ENCODE results near the gene KIAA0513. TPM values are rescaled to one million over a fixed set of nuclear protein-coding genes. Genes with fewer than 3 reads are reported as not detected.

Gene KIAA0513
- polyA plus RNA-seq, 1 donor (not counting 4 experiments of a cell fraction or from before 2014, with no cell fraction given), result 3.3 TPM

- DNase-seq (ENCODE audit: low read depth, low spot score), result no peak
- TF ChIP-seq, protein P1, sequence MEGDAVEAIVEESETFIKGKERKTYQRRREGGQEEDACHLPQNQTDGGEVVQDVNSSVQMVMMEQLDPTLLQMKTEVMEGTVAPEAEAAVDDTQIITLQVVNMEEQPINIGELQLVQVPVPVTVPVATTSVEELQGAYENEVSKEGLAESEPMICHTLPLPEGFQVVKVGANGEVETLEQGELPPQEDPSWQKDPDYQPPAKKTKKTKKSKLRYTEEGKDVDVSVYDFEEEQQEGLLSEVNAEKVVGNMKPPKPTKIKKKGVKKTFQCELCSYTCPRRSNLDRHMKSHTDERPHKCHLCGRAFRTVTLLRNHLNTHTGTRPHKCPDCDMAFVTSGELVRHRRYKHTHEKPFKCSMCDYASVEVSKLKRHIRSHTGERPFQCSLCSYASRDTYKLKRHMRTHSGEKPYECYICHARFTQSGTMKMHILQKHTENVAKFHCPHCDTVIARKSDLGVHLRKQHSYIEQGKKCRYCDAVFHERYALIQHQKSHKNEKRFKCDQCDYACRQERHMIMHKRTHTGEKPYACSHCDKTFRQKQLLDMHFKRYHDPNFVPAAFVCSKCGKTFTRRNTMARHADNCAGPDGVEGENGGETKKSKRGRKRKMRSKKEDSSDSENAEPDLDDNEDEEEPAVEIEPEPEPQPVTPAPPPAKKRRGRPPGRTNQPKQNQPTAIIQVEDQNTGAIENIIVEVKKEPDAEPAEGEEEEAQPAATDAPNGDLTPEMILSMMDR (optimal IDR thresholded peaks at IDR 0.05 in 1 of 3, IDR thresholded peaks at IDR 0.05 in 1 of 3, conservative IDR thresholded peaks at IDR 0.05 in 1 of 3; ENCODE audit: extremely low read depth in 1 of 3, insufficient read depth in 2 of 3, low read length in 3 of 3), result no peak
- no peak for TF ChIP-seq EZH2 (IDR thresholded peaks at IDR 0.05; ENCODE audit: low read length)
- Histone ChIP-seq H3K9me1 (ENCODE audit: control insufficient read depth, extremely low read depth, insufficient read depth, low read length) (no peaks in the 10 kb centered on the region), H3K4me3 (ENCODE audit: control insufficient read depth in 2 of 3, extremely low read depth in 1 of 3, insufficient read depth in 2 of 3, low read depth in 1 of 3, low read length in 3 of 3) (no peak overlapping the region), H4K20me1 (ENCODE audit: control insufficient read depth, extremely low read depth, insufficient read depth, low read length) (no peaks in the 10 kb centered on the region), H3K4me2 (ENCODE audit: control insufficient read depth, extremely low read depth, insufficient read depth, low read depth, low read length) (no peak overlapping the region), H3K27me3 (ENCODE audit: control insufficient read depth, extremely low read depth, insufficient read depth, low read length) (peaks cover 17% of the 10 kb centered on the region), H3K9me3 (ENCODE audit: control insufficient read depth, low read depth, low read length) (no peaks in the 10 kb centered on the region), H3K4me1 (ENCODE audit: control insufficient read depth, extremely low read depth, insufficient read depth, low read length) (no peaks in the 10 kb centered on the region), H2AFZ (ENCODE audit: control insufficient read depth, low read length) (no peak overlapping the region), H3K27ac (ENCODE audit: control insufficient read depth, insufficient read depth, low read length) (no peak overlapping the region), H3K9ac (ENCODE audit: control insufficient read depth, extremely low read depth, insufficient read depth, low read length) (no peak overlapping the region), H3K79me2 (ENCODE audit: control insufficient read depth, insufficient read depth, low read length) (no peaks in the 10 kb centered on the region), H3K36me3 (ENCODE audit: control insufficient read depth in 2 of 2, extremely low read depth in 1 of 2, insufficient read depth in 2 of 2, low read length in 2 of 2) (no peaks in the 10 kb centered on the region)
- dilution Hi-C loops (cut with MboI; ENCODE audit: extremely low pct_ligation_motif_present, low sequenced_read_pairs), result no loop called here
- FAIRE-seq, result no peak
These were observed 51.4 kb downstream of the KIAA0513 start for GRCh38 chr16:85078952-85079351.

- DNase-seq (ENCODE audit: low read depth, low spot score) (no peak), FAIRE-seq (no peak)
- dilution Hi-C loops (cut with MboI; ENCODE audit: extremely low pct_ligation_motif_present, low sequenced_read_pairs), result no loop called here
- Histone ChIP-seq H3K4me2 (ENCODE audit: control insufficient read depth, extremely low read depth, insufficient read depth, low read depth, low read length) (no peak overlapping the region), H3K27me3 (ENCODE audit: control insufficient read depth, extremely low read depth, insufficient read depth, low read length) (peaks cover 17% of the 10 kb centered on the region), H3K9me1 (ENCODE audit: control insufficient read depth, extremely low read depth, insufficient read depth, low read length) (no peaks in the 10 kb centered on the region), H3K36me3 (ENCODE audit: control insufficient read depth in 2 of 2, extremely low read depth in 1 of 2, insufficient read depth in 2 of 2, low read length in 2 of 2) (no peaks in the 10 kb centered on the region), H2AFZ (ENCODE audit: control insufficient read depth, low read length) (no peak overlapping the region), H3K9ac (ENCODE audit: control insufficient read depth, extremely low read depth, insufficient read depth, low read length) (no peak overlapping the region), H3K27ac (ENCODE audit: control insufficient read depth, insufficient read depth, low read length) (no peak overlapping the region), H3K4me3 (ENCODE audit: control insufficient read depth in 2 of 3, extremely low read depth in 1 of 3, insufficient read depth in 2 of 3, low read depth in 1 of 3, low read length in 3 of 3) (no peak overlapping the region), H3K9me3 (ENCODE audit: control insufficient read depth, low read depth, low read length) (no peaks in the 10 kb centered on the region), H3K4me1 (ENCODE audit: control insufficient read depth, extremely low read depth, insufficient read depth, low read length) (no peaks in the 10 kb centered on the region), H4K20me1 (ENCODE audit: control insufficient read depth, extremely low read depth, insufficient read depth, low read length) (no peaks in the 10 kb centered on the region), H3K79me2 (ENCODE audit: control insufficient read depth, insufficient read depth, low read length) (no peaks in the 10 kb centered on the region)
- TF ChIP-seq EZH2 (IDR thresholded peaks at IDR 0.05; ENCODE audit: low read length), result no peak
- TF ChIP-seq, protein P1 (optimal IDR thresholded peaks at IDR 0.05 in 1 of 3, IDR thresholded peaks at IDR 0.05 in 1 of 3, conservative IDR thresholded peaks at IDR 0.05 in 1 of 3; ENCODE audit: extremely low read depth in 1 of 3, insufficient read depth in 2 of 3, low read length in 3 of 3), result no peak
These were observed 52.4 kb downstream of the KIAA0513 start for GRCh38 chr16:85079785-85080570.
